Activated CD4-positive, alpha-beta T cell treated with anti-CD3 and anti-CD28 coated beads, Interleukin-2, amount 50 U/mL, for 1 hour (primary cell): ENCODE measurements around the gene FAM43B.
A peak's percentile ranks its signal among the peaks of the same experiment; 100 is the strongest.
"Not testable (repeated sequence)": the region's sequence is repeated elsewhere in the genome, so short reads cannot be mapped to it uniquely, and the experiment has no call there.

Source experiments
- DNase-seq: peaks from one replicate; pipeline ENCODE4 v3.0.0-alpha.2; 2020

The FAM43B gene

GRCh38 chr1:20551945-20552727 lies at the start of gene FAM43B:
Gene FAM43B (plus strand): TSS chr1:20552573. CDS start chr1:20552974, 401 bp downstream.
- no peak for DNase-seq

- no peak for DNase-seq
Observed at GRCh38 chr1:20505488-20505887, 46.9 kb upstream of the FAM43B start.

GRCh38 chr1:20507248-20507563 lies 45.2 kb upstream of the FAM43B start:
- no peak for DNase-seq

- peak; percentile 92 for DNase-seq
Observed at GRCh38 chr1:20507564-20508410, 44.6 kb upstream of the FAM43B start, which contains the start of gene MUL1. Gene MUL1 (minus strand): TSS chr1:20508151. CDS start chr1:20508024, 127 bp downstream.

- no peak for DNase-seq
Observed at GRCh38 chr1:20508411-20508771, 44.0 kb upstream of the FAM43B start.

GRCh38 chr1:20511518-20512428 lies 40.6 kb upstream of the FAM43B start:
- DNase-seq, result no peak

- DNase-seq, result not testable (repeated sequence)
Observed at GRCh38 chr1:20519609-20520262, 32.6 kb upstream of the FAM43B start.

- peak; percentile 67 for DNase-seq
Observed at GRCh38 chr1:20521960-20522861, 30.2 kb upstream of the FAM43B start.

- DNase-seq, result no peak
Observed at GRCh38 chr1:20526267-20526666, 26.1 kb upstream of the FAM43B start.

- DNase-seq, result no peak
Observed at GRCh38 chr1:20528221-20528620, 24.2 kb upstream of the FAM43B start.

GRCh38 chr1:20530306-20530705 lies 22.1 kb upstream of the FAM43B start:
- DNase-seq, result no peak

GRCh38 chr1:20530901-20531300 lies 21.5 kb upstream of the FAM43B start:
- DNase-seq, result no peak

- DNase-seq, result no peak
Observed at GRCh38 chr1:20533635-20534034, 18.7 kb upstream of the FAM43B start.

GRCh38 chr1:20534659-20535417 lies 17.5 kb upstream of the FAM43B start:
- no peak for DNase-seq

- DNase-seq, result no peak
Observed at GRCh38 chr1:20538227-20538626, 14.1 kb upstream of the FAM43B start.

GRCh38 chr1:20538760-20539551 lies 13.4 kb upstream of the FAM43B start:
- no peak for DNase-seq

- DNase-seq, result no peak
Observed at GRCh38 chr1:20540281-20540680, 12.1 kb upstream of the FAM43B start.

GRCh38 chr1:20546637-20547036 lies 5.7 kb upstream of the FAM43B start:
- DNase-seq, result no peak

GRCh38 chr1:20551161-20551560 lies 1.2 kb upstream of the FAM43B start:
- DNase-seq, result no peak
